DND-41 (cell line): ENCODE results near the gene DPF3.

Source experiments
- ATAC-seq: fragments of 200-7000 bp; cut with Tn5 transposase; 3 replicates; pipeline ENCODE4 v1.9.1; 2021; ENCODE audit warnings: low read depth; ENCODE audit not compliant: insufficient read depth
- DNase-seq: peaks from one replicate; pipeline ENCODE4 v3.0.0-alpha.2; 2020
- H2AFZ ChIP-seq: 2 replicates; pipeline ENCODE4 v1.6.0; 2012; ENCODE audit warnings: low read depth, low read length
- H3K27ac ChIP-seq: 2 replicates; pipeline ENCODE4 v1.5.1; 2012; ENCODE audit warnings: low read length, inconsistent platforms
- H3K27me3 ChIP-seq: fragments of 200-600 bp; sonication (generic); 2 replicates; pipeline ENCODE4 v1.6.0; 2012; ENCODE audit warnings: low read length, mild to moderate bottlenecking, inconsistent platforms; ENCODE audit not compliant: insufficient read depth, poor library complexity
- H3K36me3 ChIP-seq: 2 replicates; pipeline ENCODE4 v1.5.1; 2012; ENCODE audit warnings: low read length, inconsistent platforms; ENCODE audit not compliant: insufficient read depth
- H3K4me1 ChIP-seq: 2 replicates; pipeline ENCODE4 v1.5.1; 2012; ENCODE audit warnings: mild to moderate bottlenecking, low read length; ENCODE audit not compliant: insufficient read depth
- H3K4me2 ChIP-seq: 2 replicates; pipeline ENCODE4 v1.6.0; 2012; ENCODE audit warnings: mild to moderate bottlenecking, moderate library complexity, low read length, inconsistent platforms; ENCODE audit not compliant: insufficient read depth
- H3K4me3 ChIP-seq, 2 experiments: fragments of 200-600 bp in 1 of 2; shearing (Covaris generic) in 1 of 2; 2 replicates each; pipeline ENCODE4 v1.5.1; 2012 to 2016; ENCODE audit warnings: inconsistent platforms in 2 of 2, low read length in 2 of 2, mild to moderate bottlenecking in 2 of 2, low read depth in 1 of 2, moderate library complexity in 1 of 2
- H3K79me2 ChIP-seq: 2 replicates; pipeline ENCODE4 v1.6.0; 2012; ENCODE audit warnings: low read length, inconsistent platforms; ENCODE audit not compliant: insufficient read depth
- H3K9ac ChIP-seq: 2 replicates; pipeline ENCODE4 v1.6.0; 2012; ENCODE audit warnings: low read depth, mild to moderate bottlenecking, inconsistent platforms, low read length, moderate library complexity
- H3K9me3 ChIP-seq: 2 replicates; pipeline ENCODE4 v1.5.1; 2012; ENCODE audit warnings: low read length, moderate library complexity, mild to moderate bottlenecking, inconsistent platforms; ENCODE audit not compliant: insufficient read depth, severe bottlenecking
- H4K20me1 ChIP-seq: 2 replicates; pipeline ENCODE4 v1.6.0; 2012; ENCODE audit warnings: low read length; ENCODE audit not compliant: insufficient read depth
- EZH2 ChIP-seq: IDR thresholded peaks from 3 replicates; pipeline ENCODE4 v1.6.1; 2012; ENCODE audit warnings: borderline replicate concordance, low read depth, mild to moderate bottlenecking, moderate library complexity, low read length, inconsistent platforms; ENCODE audit not compliant: severe bottlenecking
- TF ChIP-seq, protein P1 (sequence below): IDR thresholded peaks from 2 replicates; pipeline ENCODE4 v1.5.1; 2012; ENCODE audit warnings: borderline replicate concordance, low read length, moderate library complexity, mild to moderate bottlenecking; ENCODE audit not compliant: poor library complexity, severe bottlenecking; ENCODE audit errors: extremely low read depth

The DPF3 gene

DNA sequence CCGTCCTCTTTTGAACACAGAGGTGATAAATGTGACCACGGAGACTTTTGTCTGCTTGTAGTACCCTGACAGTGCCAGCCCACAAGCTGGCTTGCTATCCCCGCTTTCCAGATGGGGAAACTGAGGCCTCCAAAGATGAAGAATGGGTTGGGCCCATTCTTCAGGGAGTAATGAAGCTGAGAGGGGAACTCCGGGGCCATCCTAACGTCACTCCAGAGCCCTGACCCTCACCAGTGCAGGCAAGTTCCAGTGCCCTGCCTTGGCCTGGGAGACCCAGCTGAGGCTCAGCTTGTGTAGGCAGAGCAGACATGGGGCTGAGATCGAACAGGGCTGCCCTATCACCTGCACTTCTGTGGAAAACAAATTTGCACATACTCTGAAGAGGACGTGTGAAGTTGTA, 277.1 kb downstream of the DPF3 start:
- DNase-seq: no peak
- H3K9me3 ChIP-seq: no peaks in the 10 kb centered on the region
- no peaks in the 10 kb centered on the region for H3K79me2 ChIP-seq
- no peak overlapping the region for H3K9ac ChIP-seq
- H3K4me1 ChIP-seq: peaks cover 6% of the 10 kb centered on the region
- H3K36me3 ChIP-seq: no peaks in the 10 kb centered on the region
- no peak overlapping the region for H3K27ac ChIP-seq
- H4K20me1 ChIP-seq: 0 out of 2 replicates have a peak, but pooled peaks cover 4% of the 10 kb centered on the region
- H3K4me2 ChIP-seq: no peak overlapping the region
- H3K27me3 ChIP-seq: peaks cover 9% of the 10 kb centered on the region
- ATAC-seq: no peak
- TF ChIP-seq, protein P1, sequence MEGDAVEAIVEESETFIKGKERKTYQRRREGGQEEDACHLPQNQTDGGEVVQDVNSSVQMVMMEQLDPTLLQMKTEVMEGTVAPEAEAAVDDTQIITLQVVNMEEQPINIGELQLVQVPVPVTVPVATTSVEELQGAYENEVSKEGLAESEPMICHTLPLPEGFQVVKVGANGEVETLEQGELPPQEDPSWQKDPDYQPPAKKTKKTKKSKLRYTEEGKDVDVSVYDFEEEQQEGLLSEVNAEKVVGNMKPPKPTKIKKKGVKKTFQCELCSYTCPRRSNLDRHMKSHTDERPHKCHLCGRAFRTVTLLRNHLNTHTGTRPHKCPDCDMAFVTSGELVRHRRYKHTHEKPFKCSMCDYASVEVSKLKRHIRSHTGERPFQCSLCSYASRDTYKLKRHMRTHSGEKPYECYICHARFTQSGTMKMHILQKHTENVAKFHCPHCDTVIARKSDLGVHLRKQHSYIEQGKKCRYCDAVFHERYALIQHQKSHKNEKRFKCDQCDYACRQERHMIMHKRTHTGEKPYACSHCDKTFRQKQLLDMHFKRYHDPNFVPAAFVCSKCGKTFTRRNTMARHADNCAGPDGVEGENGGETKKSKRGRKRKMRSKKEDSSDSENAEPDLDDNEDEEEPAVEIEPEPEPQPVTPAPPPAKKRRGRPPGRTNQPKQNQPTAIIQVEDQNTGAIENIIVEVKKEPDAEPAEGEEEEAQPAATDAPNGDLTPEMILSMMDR: no peak
- no peak for TF ChIP-seq EZH2
- H2AFZ ChIP-seq: no peak overlapping the region
- H3K4me3 ChIP-seq: no peak overlapping the region

DNA sequence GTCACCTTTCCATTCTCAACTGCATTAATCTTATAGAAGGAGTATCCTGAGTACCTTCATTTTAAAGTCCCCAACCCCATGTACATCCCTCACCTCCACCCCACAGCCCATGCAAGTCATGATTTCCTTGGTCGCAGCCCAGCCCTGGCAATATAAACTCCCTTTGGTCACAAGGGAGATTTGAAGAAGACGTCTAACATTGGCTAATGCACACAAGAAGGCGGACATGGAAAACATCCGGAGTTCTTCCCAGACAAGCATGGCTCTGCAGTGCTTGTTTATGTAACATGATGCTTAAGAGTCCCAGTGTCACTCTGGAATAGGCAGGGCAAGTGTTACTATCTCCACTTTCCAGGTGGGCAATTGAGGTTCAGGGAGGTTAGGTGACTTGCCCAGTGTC, 277.6 kb downstream of the DPF3 start:
- peaks cover 6% of the 10 kb centered on the region for H3K4me1 ChIP-seq
- H3K9me3 ChIP-seq: no peaks in the 10 kb centered on the region
- no peak for DNase-seq
- H3K4me2 ChIP-seq: no peak overlapping the region
- no peak overlapping the region for H2AFZ ChIP-seq
- no peak overlapping the region for H3K4me3 ChIP-seq
- 0 out of 2 replicates have a peak, but pooled peaks cover 4% of the 10 kb centered on the region for H4K20me1 ChIP-seq
- no peak for ATAC-seq
- no peaks in the 10 kb centered on the region for H3K79me2 ChIP-seq
- H3K27me3 ChIP-seq: peaks cover 13% of the 10 kb centered on the region
- no peak overlapping the region for H3K27ac ChIP-seq
- no peak overlapping the region for H3K9ac ChIP-seq
- no peaks in the 10 kb centered on the region for H3K36me3 ChIP-seq
- TF ChIP-seq EZH2: no peak
- TF ChIP-seq, protein P1: no peak

DNA sequence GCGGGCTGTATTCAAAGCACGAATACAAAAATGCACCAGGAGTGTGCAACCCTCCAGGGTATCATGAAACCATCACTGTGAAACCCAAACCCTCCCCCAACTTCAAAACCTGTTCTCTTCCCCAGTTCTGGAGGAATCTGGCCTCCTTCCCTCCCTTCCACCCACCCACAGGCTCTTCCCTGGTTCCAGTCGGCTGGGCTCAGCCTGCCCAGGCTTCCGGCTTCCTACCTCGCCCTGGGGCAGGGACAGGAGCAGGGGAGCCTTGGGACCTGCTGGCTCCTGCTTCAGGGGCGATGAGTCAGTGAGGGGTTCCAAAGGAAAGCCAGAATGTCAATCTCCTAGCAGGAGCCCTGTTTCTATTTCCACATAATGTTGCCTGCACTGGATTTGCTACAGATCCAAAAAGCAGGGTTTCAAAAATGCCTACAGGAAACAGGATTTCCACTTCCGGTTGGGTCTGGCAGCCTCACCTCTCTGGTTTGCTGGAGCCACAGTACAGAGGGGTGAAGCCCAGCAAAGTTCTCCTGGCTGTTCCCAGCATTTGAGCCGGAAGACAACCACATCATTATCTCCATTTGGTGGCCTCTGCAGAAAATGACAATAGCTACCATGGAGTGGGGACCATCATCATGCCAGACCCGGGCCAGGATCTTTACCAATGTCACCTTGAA, 278.3 kb downstream of the DPF3 start:
- ATAC-seq (no peak), DNase-seq (no peak)
- Histone ChIP-seq H3K4me1 (peaks cover 6% of the 10 kb centered on the region), H3K27me3 (peaks cover 13% of the 10 kb centered on the region), H2AFZ (no peak overlapping the region), H3K36me3 (no peaks in the 10 kb centered on the region), H4K20me1 (0 out of 2 replicates have a peak, but pooled peaks cover 4% of the 10 kb centered on the region), H3K9ac (no peak overlapping the region), H3K9me3 (no peaks in the 10 kb centered on the region), H3K79me2 (no peaks in the 10 kb centered on the region), H3K4me2 (no peak overlapping the region), H3K4me3 (no peak overlapping the region), H3K27ac (no peak overlapping the region)
- TF ChIP-seq, protein P1: no peak
- no peak for TF ChIP-seq EZH2
